GM18505 (cell line): ENCODE measurements around the gene CAD.

Source experiments
- ATAC-seq: cut with Tn5 transposase; IDR thresholded peaks from one replicate; pipeline ENCODE4 v1.9.1; 2021; ENCODE audit not compliant: unreplicated experiment
- POLR2A ChIP-seq: IDR thresholded peaks from 4 replicates; pipeline ENCODE4 v1.6.1; 2011; ENCODE audit warnings: borderline replicate concordance; ENCODE audit not compliant: insufficient read depth, insufficient read length; ENCODE audit errors: extremely low read depth

Gene CAD

GRCh38 chr2:27245116-27245515 is 27.9 kb downstream of the CAD start:
- ATAC-seq: no peak
- no peak for TF ChIP-seq POLR2A

DNA sequence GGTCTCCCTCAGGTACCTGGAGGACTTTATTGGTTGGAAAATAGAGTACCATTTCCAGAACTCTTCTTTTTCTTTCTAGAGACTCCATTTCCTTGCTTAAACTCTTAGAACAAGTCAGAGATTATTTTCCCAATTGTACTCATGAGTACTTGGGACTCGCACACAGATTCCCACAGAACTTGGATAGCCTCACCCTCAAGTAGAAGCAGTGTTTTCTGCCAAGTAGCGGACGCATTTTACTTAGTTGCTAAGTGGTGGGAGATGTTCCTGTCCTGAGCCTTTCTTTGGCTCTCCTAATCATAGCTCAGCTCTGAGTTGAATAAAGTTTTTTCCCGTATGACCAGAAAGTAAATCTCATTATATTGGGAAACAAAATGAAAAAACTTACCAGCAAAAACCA is 28.5 kb downstream of the CAD start:
- no peak for TF ChIP-seq POLR2A
- no peak for ATAC-seq

GRCh38 chr2:27247893-27248292 is 30.7 kb downstream of the CAD start:
- no peak for ATAC-seq
- no peak for TF ChIP-seq POLR2A

DNA sequence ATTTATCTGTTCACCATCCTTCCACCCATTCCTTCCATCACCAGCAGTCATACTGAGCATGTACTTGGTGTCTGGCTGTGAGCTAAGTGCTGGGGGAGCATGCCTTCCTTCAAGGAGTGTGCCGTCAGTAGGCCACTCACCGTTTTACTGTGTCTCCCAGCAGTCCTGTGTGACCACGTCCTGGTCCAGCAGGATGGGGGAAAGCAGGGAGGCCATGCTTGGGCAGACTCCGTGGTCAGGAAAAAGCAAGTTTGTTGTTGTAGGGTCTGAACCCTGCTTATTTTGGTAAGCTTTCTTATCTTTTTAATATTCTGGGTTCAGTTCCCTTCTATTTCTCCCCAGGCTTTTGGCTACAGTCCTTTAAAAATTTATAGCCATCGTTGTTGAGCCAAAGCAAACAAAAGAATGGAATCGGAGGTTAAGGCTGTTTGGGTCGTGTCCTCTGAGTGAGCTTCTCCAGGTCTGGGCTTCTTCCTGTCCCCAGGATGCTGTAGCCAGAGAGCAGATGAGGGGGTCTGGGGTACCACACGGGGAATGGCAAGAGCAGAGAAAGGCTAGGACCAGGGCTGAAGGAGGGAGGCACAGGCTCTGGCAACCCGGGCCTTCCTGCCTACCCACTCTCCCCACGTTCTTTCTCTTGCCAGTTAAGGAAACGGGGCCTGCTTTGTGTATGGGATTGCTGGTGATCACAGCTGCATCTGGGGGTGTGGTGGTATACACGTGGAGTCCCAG is 32.2 kb downstream of the CAD start:
- TF ChIP-seq POLR2A: no peak
- no peak for ATAC-seq

DNA sequence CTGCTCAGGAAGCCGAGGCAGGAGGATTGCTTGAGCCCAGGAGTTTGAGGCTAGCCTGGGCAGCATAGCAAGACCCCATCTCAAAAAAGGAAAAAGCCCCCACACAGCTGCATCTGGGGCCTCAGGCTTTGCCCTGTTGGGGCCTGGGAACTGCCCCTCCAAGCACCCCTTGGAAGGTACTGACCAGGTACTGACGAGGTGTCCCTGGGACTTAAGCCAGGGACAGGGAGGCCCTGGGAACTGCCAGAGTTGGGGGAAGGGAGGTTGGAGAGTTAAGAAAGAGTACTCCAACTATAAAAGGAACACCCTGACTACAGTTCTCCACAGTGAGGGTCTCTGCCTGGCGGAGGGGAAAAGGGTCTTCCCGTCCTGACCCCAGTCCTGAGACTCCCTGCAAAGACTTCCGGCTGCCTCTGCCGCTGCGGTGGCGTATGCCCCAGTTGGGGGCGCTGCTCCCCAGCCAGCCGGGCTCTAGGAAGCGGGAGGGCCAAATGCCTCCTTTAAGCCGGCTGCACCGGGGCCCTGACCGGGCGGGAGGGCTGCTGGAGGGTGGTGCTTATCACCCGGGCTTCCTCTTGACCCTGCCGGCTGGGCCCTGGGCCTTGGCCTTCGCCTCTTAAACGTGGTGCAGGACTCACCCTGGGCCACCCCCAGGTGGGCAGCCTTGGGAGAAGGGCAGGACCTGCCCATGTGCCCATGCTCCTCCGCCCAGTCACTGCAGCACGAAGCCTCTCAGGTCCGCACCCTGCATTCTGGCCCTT is 32.9 kb downstream of the CAD start:
- no peak for ATAC-seq
- TF ChIP-seq POLR2A: no peak

- no peak for ATAC-seq
- no peak for TF ChIP-seq POLR2A
Observed at GRCh38 chr2:27250652-27251379, 33.6 kb downstream of the CAD start.

DNA sequence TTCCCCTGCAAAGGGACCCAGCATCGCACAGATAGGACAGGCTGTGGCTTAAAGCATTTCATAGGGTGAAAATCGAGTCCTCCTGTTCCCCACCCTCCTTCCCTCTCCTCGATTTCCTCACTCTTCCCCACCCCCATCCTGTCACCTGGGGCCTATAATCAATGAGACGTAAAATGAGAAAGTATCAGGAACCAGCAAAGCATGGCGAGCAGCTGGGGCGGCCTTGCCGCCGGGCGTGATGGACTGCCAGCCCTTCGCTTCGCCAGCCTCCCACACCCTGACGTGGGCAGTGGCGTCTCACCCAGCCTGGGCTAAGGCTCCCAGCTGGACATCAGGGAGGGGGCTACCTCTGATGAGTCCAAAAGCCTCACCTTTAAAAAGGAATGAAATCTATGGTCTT is 34.6 kb downstream of the CAD start:
- ATAC-seq: no peak
- no peak for TF ChIP-seq POLR2A

GRCh38 chr2:27255187-27255586 is 38.0 kb downstream of the CAD start:
- TF ChIP-seq POLR2A: no peak
- ATAC-seq: no peak

GRCh38 chr2:27255660-27256059 is 38.5 kb downstream of the CAD start:
- no peak for ATAC-seq
- no peak for TF ChIP-seq POLR2A

GRCh38 chr2:27256855-27257454 is 39.8 kb downstream of the CAD start:
- ATAC-seq: no peak
- TF ChIP-seq POLR2A: no peak

- no peak for ATAC-seq
- TF ChIP-seq POLR2A: no peak
Observed at GRCh38 chr2:27258051-27258450, 40.9 kb downstream of the CAD start.

- no peak for TF ChIP-seq POLR2A
- no peak for ATAC-seq
Observed at GRCh38 chr2:27261241-27261925, 44.2 kb downstream of the CAD start.

DNA sequence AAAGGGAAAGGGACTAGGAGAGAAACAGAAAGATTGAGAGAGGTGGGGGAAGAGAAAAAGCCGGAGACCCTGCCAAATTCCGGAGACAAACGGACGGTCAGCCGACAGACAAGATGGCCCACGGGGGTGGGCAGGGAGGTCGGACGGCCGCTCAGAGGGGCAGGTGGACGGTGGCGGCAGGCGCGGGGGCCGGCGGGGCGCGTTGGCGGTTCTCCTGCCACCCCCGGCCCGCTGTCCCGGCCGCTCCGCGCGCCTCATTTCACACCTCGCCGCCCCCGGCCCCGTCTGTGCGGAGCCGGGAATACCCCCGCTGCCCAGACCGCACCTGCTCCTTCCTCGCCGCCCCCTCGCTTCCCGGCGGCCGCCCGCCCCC is 44.7 kb downstream of the CAD start:
- no peak for ATAC-seq
- no peak for TF ChIP-seq POLR2A
